GM12873 (cell line): ENCODE results near the gene KIAA1549.

Experiments
- CTCF ChIP-seq: IDR thresholded peaks from 2 replicates; pipeline ENCODE4 v1.5.1; 2012; ENCODE audit warnings: low read depth, mild to moderate bottlenecking, moderate library complexity, low read length, control low read depth; ENCODE audit not compliant: insufficient read depth; ENCODE audit errors: missing control alignments

Gene KIAA1549

GRCh38 chr7:138902161-138902560 lies 79.0 kb downstream of the KIAA1549 start:
- no peak for TF ChIP-seq CTCF

GRCh38 chr7:138900035-138900828 lies 81.0 kb downstream of the KIAA1549 start:
- no peak for TF ChIP-seq CTCF

- no peak for TF ChIP-seq CTCF
These were observed 82.4 kb downstream of the KIAA1549 start for GRCh38 chr7:138898802-138899201.

- TF ChIP-seq CTCF = no peak
These were observed 82.9 kb downstream of the KIAA1549 start for GRCh38 chr7:138898255-138898654.

GRCh38 chr7:138895679-138896078 lies 85.5 kb downstream of the KIAA1549 start:
- no peak for TF ChIP-seq CTCF

- no peak for TF ChIP-seq CTCF
These were observed 87.9 kb downstream of the KIAA1549 start for GRCh38 chr7:138893258-138893657.

- no peak for TF ChIP-seq CTCF
These were observed 88.4 kb downstream of the KIAA1549 start for GRCh38 chr7:138892812-138893211.
